Upper lobe of left lung (tissue), 6 donors: ENCODE data around the gene XYLT1. TPM values are rescaled to one million over a fixed set of nuclear protein-coding genes. Genes with fewer than 3 reads are reported as not detected.
"Not testable (repeated sequence)": the region's sequence is repeated elsewhere in the genome, so short reads cannot be mapped to it uniquely, and the experiment has no call there.

Experiments used
- ATAC-seq, 2 donors: fragments of 200-7000 bp; cut with Tn5 transposase; one replicate each; pipeline ENCODE4 v1.9.1; 2022; ENCODE audit warnings: mild to moderate bottlenecking in 2 of 2, moderate library complexity in 2 of 2; ENCODE audit not compliant: low FRiP score in 2 of 2
- DNase-seq, 2 donors: peaks; one replicate each; pipeline ENCODE4 v3.0.0-alpha.2; 2019 to 2020
- H3K27ac ChIP-seq, 4 donors: fragments of 200-600 bp; sonication (generic); one replicate each; pipeline ENCODE4 v1.5.1; 2016 to 2019
- H3K27me3 ChIP-seq, 4 donors: fragments of 200-600 bp; sonication (generic); one replicate each; pipeline ENCODE4 v1.5.1; 2017 to 2019
- H3K36me3 ChIP-seq, 4 donors: fragments of 200-600 bp; sonication (generic); one replicate each; pipeline ENCODE4 v1.5.1; 2016 to 2019
- H3K4me1 ChIP-seq, 4 donors: fragments of 200-600 bp; sonication (generic); one replicate each; pipeline ENCODE4 v1.5.1; 2018 to 2019
- H3K4me3 ChIP-seq, 4 donors: fragments of 200-600 bp; sonication (generic); one replicate each; pipeline ENCODE4 v1.5.1; 2017 to 2019; ENCODE audit warnings: mild to moderate bottlenecking in 2 of 4, moderate library complexity in 1 of 4
- H3K9me3 ChIP-seq, 4 donors: fragments of 200-600 bp; sonication (generic); one replicate each; pipeline ENCODE4 v1.5.1; 2018 to 2019
- EP300 ChIP-seq, 4 donors: sonication (generic); formaldehyde crosslinking; IDR thresholded peaks; one replicate each; pipeline ENCODE4 v1.5.1; 2017; ENCODE audit warnings: antibody characterized with exemption in 4 of 4, control low read depth in 2 of 4
- POLR2A ChIP-seq, 4 donors: fragments of 450-650 bp; IDR thresholded peaks; one replicate each; pipeline ENCODE4 v1.5.1; 2016 to 2017; ENCODE audit warnings: antibody characterized with exemption in 4 of 4, mild to moderate bottlenecking in 2 of 4
- POLR2AphosphoS5 ChIP-seq, 2 donors: sonication (generic); formaldehyde crosslinking; IDR thresholded peaks; one replicate each; pipeline ENCODE4 v1.5.1; 2017; ENCODE audit warnings: antibody characterized with exemption in 2 of 2
- WGBS, 2 donors: methylation state at CpG; one replicate each; pipeline ENCODE4 v1.1.5; 2017 to 2018; 5-methylcytosine and 5-hydroxymethylcytosine counted together
- total RNA-seq, 6 donors: library from RNA; depleted of rRNA in 4 of 6; stranded (reverse); fragments of >200 nt in 4 of 6; gene quantifications; one replicate each; pipeline versions ENCODE4 v1.1.0 to v1.2.1, GENCODE V29; 2016 to 2021
- TF ChIP-seq, protein P1 (sequence below), 6 experiments: fragments of 450-650 bp in 4 of 6; fragments of 200-600 bp in 2 of 6; sonication (generic) in 2 of 6; IDR thresholded peaks; one replicate each; pipeline ENCODE4 v1.5.1; 2016 to 2019; ENCODE audit warnings: antibody characterized with exemption in 6 of 6
- donor health status: DM: no; HTN: no; CAD: no; lungs with moderate emphysema.
- donor health status: DM: no; HTN: yes; CAD: no; lungs with severe emphysema.

The XYLT1 gene
- total RNA-seq, 6 donors from 2014 or later: 3.0 to 26.2 (median 6.8) TPM

DNA sequence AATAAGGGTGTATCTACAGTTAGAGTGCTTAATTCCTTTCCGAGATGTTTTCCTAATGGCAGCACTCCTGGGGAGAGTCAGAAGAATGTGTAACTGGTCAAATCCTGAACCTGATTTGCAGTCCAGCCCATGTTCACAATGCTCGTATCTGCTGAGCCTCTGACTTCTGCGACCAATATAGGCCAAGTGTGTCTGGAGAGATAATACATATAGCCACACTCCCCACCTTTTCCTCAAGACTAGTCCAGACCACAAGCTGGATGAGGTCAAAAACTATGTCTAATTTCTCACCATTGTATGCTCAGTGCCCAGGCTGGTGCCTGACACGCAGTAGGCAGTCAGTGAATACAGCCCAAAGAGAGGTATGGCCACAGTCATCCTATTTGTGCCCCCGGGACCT is 58.0 kb downstream of the XYLT1 start:
- Histone ChIP-seq H3K4me1 (peaks cover 5 to 20% (median 14%) of the 10 kb centered on the region in 4 donors), H3K9me3 (no peaks in the 10 kb centered on the region), H3K27me3 (no peaks in the 10 kb centered on the region), H3K4me3 (no peak overlapping the region), H3K36me3 (no peaks in the 10 kb centered on the region), H3K27ac (no peak overlapping the region)
- WGBS, 2 donors: 72 to 95% methylated on average over 4 to 5 of the region's 5 CpGs
- ATAC-seq (no peak), DNase-seq (no peak)
- no peak for TF ChIP-seq POLR2A (IDR thresholded peaks at IDR 0.05)
- no peak for TF ChIP-seq POLR2AphosphoS5 (IDR thresholded peaks at IDR 0.05)
- TF ChIP-seq EP300 (IDR thresholded peaks at IDR 0.05): no peak
- TF ChIP-seq, protein P1, sequence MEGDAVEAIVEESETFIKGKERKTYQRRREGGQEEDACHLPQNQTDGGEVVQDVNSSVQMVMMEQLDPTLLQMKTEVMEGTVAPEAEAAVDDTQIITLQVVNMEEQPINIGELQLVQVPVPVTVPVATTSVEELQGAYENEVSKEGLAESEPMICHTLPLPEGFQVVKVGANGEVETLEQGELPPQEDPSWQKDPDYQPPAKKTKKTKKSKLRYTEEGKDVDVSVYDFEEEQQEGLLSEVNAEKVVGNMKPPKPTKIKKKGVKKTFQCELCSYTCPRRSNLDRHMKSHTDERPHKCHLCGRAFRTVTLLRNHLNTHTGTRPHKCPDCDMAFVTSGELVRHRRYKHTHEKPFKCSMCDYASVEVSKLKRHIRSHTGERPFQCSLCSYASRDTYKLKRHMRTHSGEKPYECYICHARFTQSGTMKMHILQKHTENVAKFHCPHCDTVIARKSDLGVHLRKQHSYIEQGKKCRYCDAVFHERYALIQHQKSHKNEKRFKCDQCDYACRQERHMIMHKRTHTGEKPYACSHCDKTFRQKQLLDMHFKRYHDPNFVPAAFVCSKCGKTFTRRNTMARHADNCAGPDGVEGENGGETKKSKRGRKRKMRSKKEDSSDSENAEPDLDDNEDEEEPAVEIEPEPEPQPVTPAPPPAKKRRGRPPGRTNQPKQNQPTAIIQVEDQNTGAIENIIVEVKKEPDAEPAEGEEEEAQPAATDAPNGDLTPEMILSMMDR (IDR thresholded peaks at IDR 0.05): no peak

DNA sequence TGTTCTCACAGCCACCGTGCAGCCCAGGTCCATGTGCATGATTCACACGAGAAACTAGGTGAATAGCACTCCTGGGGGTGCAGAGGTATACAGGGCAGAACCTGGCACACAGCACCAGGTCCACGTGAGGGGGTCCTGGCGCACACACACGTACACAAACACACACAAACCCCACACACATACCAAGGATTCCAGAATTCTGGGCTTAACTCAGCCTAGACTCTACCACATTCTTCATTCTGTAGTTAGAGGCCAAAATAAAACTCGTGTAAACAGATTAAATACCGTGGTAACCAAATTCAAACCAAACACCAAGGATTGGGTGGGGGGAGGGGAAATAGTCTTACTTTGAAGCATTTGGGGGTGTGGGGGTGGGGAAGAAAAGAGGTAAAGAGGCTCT is 58.5 kb downstream of the XYLT1 start:
- peaks cover 5 to 19% (median 12%) of the 10 kb centered on the region in 4 donors for H3K4me1 ChIP-seq
- H3K4me3 ChIP-seq: no peak overlapping the region
- TF ChIP-seq POLR2AphosphoS5 (IDR thresholded peaks at IDR 0.05) (no peak), EP300 (IDR thresholded peaks at IDR 0.05) (no peak), POLR2A (IDR thresholded peaks at IDR 0.05) (no peak)
- TF ChIP-seq, protein P1 (IDR thresholded peaks at IDR 0.05): no peak
- ATAC-seq: peak in 1 of 2 donors; percentile 11
- WGBS, 2 donors: 45 to 58% methylated on average over 5 to 7 of the region's 7 CpGs
- no peaks in the 10 kb centered on the region for H3K27me3 ChIP-seq
- H3K9me3 ChIP-seq: no peaks in the 10 kb centered on the region
- peak in 1 of 2 donors; percentile 16 for DNase-seq
- H3K36me3 ChIP-seq: no peaks in the 10 kb centered on the region
- H3K27ac ChIP-seq: no peak overlapping the region

DNA sequence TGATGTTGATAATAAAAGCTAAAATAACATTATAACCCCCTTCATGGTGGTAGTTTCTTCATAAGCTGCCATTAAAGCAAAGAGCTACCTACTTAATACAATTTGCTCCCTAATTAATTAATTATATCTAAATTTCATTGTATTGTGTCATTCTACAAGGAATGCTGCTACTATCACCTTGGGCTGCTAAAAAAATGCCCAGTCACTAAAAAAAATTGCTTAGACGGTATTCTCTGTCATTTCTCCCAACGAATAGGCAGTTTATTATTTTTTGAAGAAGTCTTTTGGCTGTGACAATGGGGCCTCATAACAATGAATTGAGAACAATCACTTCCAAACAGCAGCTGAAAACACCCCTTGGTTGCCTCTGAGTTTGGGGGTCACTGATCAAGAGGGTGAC is 59.5 kb downstream of the XYLT1 start:
- DNase-seq (no peak), ATAC-seq (no peak)
- no peak for TF ChIP-seq POLR2AphosphoS5 (IDR thresholded peaks at IDR 0.05)
- no peak for TF ChIP-seq EP300 (IDR thresholded peaks at IDR 0.05)
- TF ChIP-seq, protein P1 (IDR thresholded peaks at IDR 0.05): no peak
- no peak for TF ChIP-seq POLR2A (IDR thresholded peaks at IDR 0.05)
- H3K4me3 ChIP-seq: no peak overlapping the region
- H3K9me3 ChIP-seq: no peaks in the 10 kb centered on the region
- peaks cover 2 to 9% (median 5%) of the 10 kb centered on the region in 4 donors for H3K4me1 ChIP-seq
- no peak overlapping the region for H3K27ac ChIP-seq
- no peaks in the 10 kb centered on the region for H3K36me3 ChIP-seq
- WGBS, 2 donors: 86 to 87% methylated on average over 2 of the region's 2 CpGs
- H3K27me3 ChIP-seq: no peaks in the 10 kb centered on the region

DNA sequence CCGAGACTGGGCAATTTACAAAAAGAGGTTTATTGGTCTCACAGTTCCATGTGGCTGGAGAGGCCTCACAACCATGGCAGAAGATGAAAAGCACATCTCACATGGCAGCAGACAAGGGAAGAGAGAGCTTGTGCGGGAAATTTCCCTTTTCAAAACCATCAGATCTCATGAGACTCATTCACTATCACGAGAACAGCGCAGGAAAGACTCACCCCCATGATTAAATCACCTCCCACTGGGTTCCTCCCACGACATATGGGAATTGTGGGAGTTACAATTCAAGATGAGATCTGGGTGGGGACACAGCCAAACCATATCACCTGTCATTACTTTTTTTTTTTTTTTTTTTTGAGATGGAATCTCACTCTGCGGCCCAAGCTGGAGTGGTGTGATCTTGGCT is 60.4 kb downstream of the XYLT1 start:
- WGBS, 2 donors: 92 to 94% methylated on average over 6 of the region's 6 CpGs
- not testable (repeated sequence) for ATAC-seq

DNA sequence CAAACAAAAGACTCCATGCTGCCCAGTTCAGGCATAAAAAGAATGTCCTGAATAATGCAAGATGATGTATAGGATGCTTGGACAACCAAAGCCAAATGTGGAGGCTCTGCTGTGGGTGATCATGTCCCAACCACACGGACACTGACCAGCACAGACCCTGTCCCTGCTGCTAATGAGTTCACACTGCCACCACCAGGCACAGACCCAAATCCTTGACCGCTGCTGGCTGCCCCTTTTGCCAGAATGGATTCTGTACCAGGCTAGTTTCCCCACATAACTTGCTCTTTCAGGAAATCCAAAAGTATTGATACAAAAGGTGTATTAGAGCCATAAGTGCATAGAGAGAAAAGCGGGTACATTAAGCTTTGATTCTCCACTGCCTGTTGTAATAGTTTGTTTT is 60.9 kb downstream of the XYLT1 start:
- DNase-seq (no peak), ATAC-seq (no peak)
- 98 to 100% methylated on average over 3 of the region's 3 CpGs for WGBS, 2 donors
- Histone ChIP-seq H3K27me3 (no peaks in the 10 kb centered on the region), H3K4me3 (no peak overlapping the region), H3K4me1 (peaks cover 0 to 7% (median 1%) of the 10 kb centered on the region in 4 donors), H3K36me3 (no peaks in the 10 kb centered on the region), H3K9me3 (no peaks in the 10 kb centered on the region), H3K27ac (no peak overlapping the region)
- TF ChIP-seq, protein P1 (IDR thresholded peaks at IDR 0.05): no peak
- TF ChIP-seq EP300 (IDR thresholded peaks at IDR 0.05): no peak
- TF ChIP-seq POLR2A (IDR thresholded peaks at IDR 0.05): no peak
- TF ChIP-seq POLR2AphosphoS5 (IDR thresholded peaks at IDR 0.05): no peak

More for the DNA sequence above, 60.4 kb downstream of the XYLT1 start:
- H3K4me1 ChIP-seq, H3K27ac ChIP-seq, H3K27me3 ChIP-seq, DNase-seq, H3K4me3 ChIP-seq, H3K36me3 ChIP-seq, H3K9me3 ChIP-seq: not testable (repeated sequence)
